CD4-positive, alpha-beta memory T cell (primary cell): Measurements from ENCODE around the gene ERRFI1. TPM values are rescaled to one million over a fixed set of nuclear protein-coding genes. Genes with fewer than 3 reads are reported as not detected.
A peak's percentile ranks its signal among the peaks of the same experiment; 100 is the strongest.

Experiments used
- CTCF ChIA-PET: fragments of 350-600 bp; sonication (Branson Sonifier 250); formaldehyde crosslinking; loops from one replicate; lab custom pipeline; 2021; ENCODE audit warnings: inconsistent platforms; ENCODE audit not compliant: partially characterized antibody; lab: Charles Lee
- POLR2A ChIA-PET: fragments of 350-600 bp; sonication (Branson Sonifier 250); formaldehyde crosslinking; loops from one replicate; lab custom pipeline; 2021; ENCODE audit not compliant: partially characterized antibody; lab: Charles Lee
- DNase-seq, 5 donors: peaks; one replicate each; pipeline versions ENCODE4 v3.0.0 to v3.0.0-alpha.2; 2020 to 2022; ENCODE audit warnings: mixed read lengths in 1 of 5
- H3K27ac ChIP-seq: one replicate; pipeline ENCODE4 v1.7.0; 2013; ENCODE audit warnings: low read depth, low read length
- H3K27me3 ChIP-seq: 2 replicates; pipeline ENCODE4 v1.7.0; 2013; ENCODE audit warnings: mild to moderate bottlenecking, low read length, moderate library complexity; ENCODE audit not compliant: insufficient read depth
- H3K36me3 ChIP-seq: 2 replicates; pipeline ENCODE4 v1.7.0; 2013; ENCODE audit warnings: mild to moderate bottlenecking, low read length, moderate library complexity; ENCODE audit not compliant: insufficient read depth
- H3K4me1 ChIP-seq: 2 replicates; pipeline ENCODE4 v1.7.0; 2013; ENCODE audit warnings: mild to moderate bottlenecking, low read length, moderate library complexity; ENCODE audit not compliant: insufficient read depth
- H3K4me3 ChIP-seq, 2 donors: one replicate each; pipeline ENCODE4 v1.7.0; 2013; ENCODE audit warnings: low read length in 2 of 2, mild to moderate bottlenecking in 1 of 2
- H3K9me3 ChIP-seq, 2 donors: one replicate each; pipeline ENCODE4 v1.7.0; 2013; ENCODE audit warnings: low read length in 2 of 2, control low read depth in 1 of 2; ENCODE audit not compliant: control insufficient read depth in 1 of 2
- H3K27ac Mint-ChIP-seq, 7 donors: one replicate each; pipeline ENCODE4 v1.8.0; 2020 to 2021; ENCODE audit warnings: mixed read lengths in 7 of 7, mild to moderate bottlenecking in 6 of 7, inconsistent platforms in 3 of 7, moderate library complexity in 3 of 7
- H3K27me3 Mint-ChIP-seq, 2 donors: one replicate each; pipeline ENCODE4 v1.8.0; 2020 to 2021; ENCODE audit warnings: mixed read lengths in 2 of 2
- H3K36me3 Mint-ChIP-seq, 2 donors: one replicate each; pipeline ENCODE4 v1.8.0; 2020 to 2021; ENCODE audit warnings: mixed read lengths in 2 of 2, inconsistent platforms in 1 of 2, mild to moderate bottlenecking in 1 of 2
- H3K4me1 Mint-ChIP-seq, 4 donors: one replicate each; pipeline ENCODE4 v1.8.0; 2020 to 2021; ENCODE audit warnings: mixed read lengths in 4 of 4, mild to moderate bottlenecking in 1 of 4
- H3K4me3 Mint-ChIP-seq, 8 donors: one replicate each; pipeline ENCODE4 v1.8.0; 2020 to 2021; ENCODE audit warnings: mixed read lengths in 8 of 8, mild to moderate bottlenecking in 7 of 8, moderate library complexity in 6 of 8, inconsistent platforms in 3 of 8
- H3K9me3 Mint-ChIP-seq, 8 donors: one replicate each; pipeline ENCODE4 v1.8.0; 2020 to 2021; ENCODE audit warnings: mixed read lengths in 8 of 8, mild to moderate bottlenecking in 5 of 8, inconsistent platforms in 3 of 8, moderate library complexity in 1 of 8
- intact Hi-C: fragments of 100-400 bp; cut with micrococcal nuclease; formaldehyde crosslinking; loops from one replicate; pipeline ENCODE4 v1.15.1; 2023
- polyA plus RNA-seq, 2 donors: library from polyadenylated mRNA; unstranded; fragments of 300-500 nt; fragmentation: Illumina TruSeq; gene quantifications; one replicate each; pipeline ENCODE4 v1.2.3, GENCODE V29; 2021
- total RNA-seq, 2 experiments: library from RNA; stranded (reverse); gene quantifications; one replicate each; pipeline ENCODE4 v1.2.3, GENCODE V29; 2021

Gene ERRFI1
- total and polyA plus RNA-seq, 4 experiments from 2014 or later, result 0.18 to 1.0 (median 0.88) TPM

- no peak overlapping the region for H3K27ac Mint-ChIP-seq
- intact Hi-C loops, result no loop called here
- H3K4me3 Mint-ChIP-seq, result no peak overlapping the region
- H3K9me3 Mint-ChIP-seq, result no peaks in the 10 kb centered on the region
- H3K4me1 Mint-ChIP-seq, result peaks cover 0 to 1% (median under 1%) of the 10 kb centered on the region in 4 donors
- Histone ChIP-seq H3K4me1 (no peaks in the 10 kb centered on the region), H3K36me3 (no peaks in the 10 kb centered on the region), H3K27me3 (no peaks in the 10 kb centered on the region), H3K27ac (no peak overlapping the region), H3K4me3 (no peak overlapping the region), H3K9me3 (no peaks in the 10 kb centered on the region)
- DNase-seq, result no peak
- H3K27me3 Mint-ChIP-seq, result peaks cover 15 to 18% of the 10 kb centered on the region in 2 donors
- ChIA-PET POLR2A (no interaction called here), CTCF (interaction anchor here (0.7 to 10.0 kb wide), 5 partner anchors 12 to 708 kb away, joined by 3 to 147 read pairs (median 21); partner anchors contain the start of gene SLC45A1)
- H3K36me3 Mint-ChIP-seq, result peaks cover 0 to 4% of the 10 kb centered on the region in 2 donors
Measured at GRCh38 chr1:8018492-8019228, 7.4 kb downstream of the ERRFI1 start.

- Histone ChIP-seq H3K4me1 (no peaks in the 10 kb centered on the region), H3K9me3 (no peaks in the 10 kb centered on the region), H3K36me3 (no peaks in the 10 kb centered on the region), H3K27me3 (no peaks in the 10 kb centered on the region), H3K27ac (no peak overlapping the region), H3K4me3 (no peak overlapping the region)
- POLR2A ChIA-PET, result interaction anchor here (1.2 kb wide), 1 partner anchor 9 kb away, joined by 4 read pairs; the partner anchor contains the start of gene ERRFI1
- no peak for DNase-seq
- Mint-ChIP-seq H3K4me1 (peaks cover 0 to 1% (median under 1%) of the 10 kb centered on the region in 4 donors), H3K36me3 (peaks cover 0 to 4% of the 10 kb centered on the region in 2 donors), H3K9me3 (no peaks in the 10 kb centered on the region), H3K4me3 (no peak overlapping the region), H3K27me3 (peaks cover 15 to 18% of the 10 kb centered on the region in 2 donors), H3K27ac (no peak overlapping the region)
- CTCF ChIA-PET, result interaction anchor here (0.7 to 10.0 kb wide), 11 partner anchors 10 to 333 kb away, joined by 3 to 147 read pairs (median 6); partner anchors contain the start of gene SLC45A1
- intact Hi-C loops, result no loop called here
Measured at GRCh38 chr1:8017495-8018197, 8.5 kb downstream of the ERRFI1 start.

GRCh38 chr1:8016895-8017241, 9.2 kb downstream of the ERRFI1 start:
- H3K4me3 Mint-ChIP-seq, result no peak overlapping the region
- peaks cover 0 to 1% (median under 1%) of the 10 kb centered on the region in 4 donors for H3K4me1 Mint-ChIP-seq
- H3K36me3 Mint-ChIP-seq, result peaks cover 0 to 4% of the 10 kb centered on the region in 2 donors
- no peak for DNase-seq
- POLR2A ChIA-PET, result interaction anchor here (0.7 to 1.2 kb wide), 2 partner anchors 9 to 10 kb away, joined by 3 to 4 read pairs; partner anchors contain the start of gene ERRFI1
- CTCF ChIA-PET, result interaction anchor here (0.7 to 10.0 kb wide), 12 partner anchors 9 to 334 kb away, joined by 3 to 147 read pairs (median 6); partner anchors contain the start of gene SLC45A1
- H3K9me3 Mint-ChIP-seq, result no peaks in the 10 kb centered on the region
- Histone ChIP-seq H3K4me3 (no peak overlapping the region), H3K27ac (no peak overlapping the region), H3K9me3 (no peaks in the 10 kb centered on the region), H3K4me1 (no peaks in the 10 kb centered on the region), H3K27me3 (no peaks in the 10 kb centered on the region), H3K36me3 (no peaks in the 10 kb centered on the region)
- intact Hi-C loops, result no loop called here
- no peak overlapping the region for H3K27ac Mint-ChIP-seq
- peaks cover 14 to 18% of the 10 kb centered on the region in 2 donors for H3K27me3 Mint-ChIP-seq

- H3K9me3 Mint-ChIP-seq, result no peaks in the 10 kb centered on the region
- peaks cover 0 to 4% of the 10 kb centered on the region in 2 donors for H3K36me3 Mint-ChIP-seq
- no peaks in the 10 kb centered on the region for H3K4me1 ChIP-seq
- H3K36me3 ChIP-seq, result no peaks in the 10 kb centered on the region
- H3K4me1 Mint-ChIP-seq, result peaks cover 0 to 1% (median under 1%) of the 10 kb centered on the region in 4 donors
- H3K27me3 Mint-ChIP-seq, result peaks cover 10 to 18% of the 10 kb centered on the region in 2 donors
- H3K9me3 ChIP-seq, result no peaks in the 10 kb centered on the region
- ChIA-PET CTCF (interaction anchor here (0.7 to 10.0 kb wide), 14 partner anchors 9 to 710 kb away, joined by 3 to 147 read pairs (median 6); partner anchors contain the start of gene SLC45A1), POLR2A (interaction anchor here (0.7 to 1.2 kb wide), 2 partner anchors 8 to 10 kb away, joined by 3 to 4 read pairs; partner anchors contain the start of gene ERRFI1)
- DNase-seq, result no peak
- no peak overlapping the region for H3K27ac ChIP-seq
- no peaks in the 10 kb centered on the region for H3K27me3 ChIP-seq
- no peak overlapping the region for H3K27ac Mint-ChIP-seq
- intact Hi-C loops, result no loop called here
- H3K4me3 Mint-ChIP-seq, result no peak overlapping the region
- H3K4me3 ChIP-seq, result no peak overlapping the region
Measured at GRCh38 chr1:8016210-8016894, 9.8 kb downstream of the ERRFI1 start.

- H3K36me3 ChIP-seq, result no peaks in the 10 kb centered on the region
- ChIA-PET CTCF (interaction anchor here (0.9 to 10.0 kb wide), 20 partner anchors 8 to 710 kb away, joined by 3 to 147 read pairs (median 6); partner anchors contain the start of gene SLC45A1), POLR2A (interaction anchor here (1.3 kb wide), 2 partner anchors 300 to 333 kb away, joined by 5 to 6 read pairs; no protein-coding TSS in a partner anchor)
- H3K27me3 Mint-ChIP-seq, result peaks cover 10 to 18% of the 10 kb centered on the region in 2 donors
- H3K4me1 Mint-ChIP-seq, result peaks cover 0 to 1% (median under 1%) of the 10 kb centered on the region in 4 donors
- no peak for DNase-seq
- H3K4me1 ChIP-seq, result no peaks in the 10 kb centered on the region
- H3K27me3 ChIP-seq, result no peaks in the 10 kb centered on the region
- H3K9me3 ChIP-seq, result no peaks in the 10 kb centered on the region
- no peak overlapping the region for H3K4me3 ChIP-seq
- no peak overlapping the region for H3K27ac ChIP-seq
- no peaks in the 10 kb centered on the region for H3K9me3 Mint-ChIP-seq
- H3K27ac Mint-ChIP-seq, result no peak overlapping the region
- no peak overlapping the region for H3K4me3 Mint-ChIP-seq
- intact Hi-C loops, result loop anchor here (1.0 kb wide), 2 partner anchors 299 to 334 kb away; no protein-coding TSS in a partner anchor
- peaks cover 0 to 4% of the 10 kb centered on the region in 2 donors for H3K36me3 Mint-ChIP-seq
Measured at GRCh38 chr1:8015809-8016165, 10.3 kb downstream of the ERRFI1 start.

GRCh38 chr1:8015036-8015808, 10.9 kb downstream of the ERRFI1 start:
- intact Hi-C loops, result loop anchor here (1.0 kb wide), 2 partner anchors 299 to 334 kb away; no protein-coding TSS in a partner anchor
- H3K9me3 Mint-ChIP-seq, result no peaks in the 10 kb centered on the region
- H3K36me3 Mint-ChIP-seq, result peaks cover 0 to 4% of the 10 kb centered on the region in 2 donors
- ChIA-PET POLR2A (interaction anchor here (0.8 to 1.3 kb wide), 5 partner anchors 137 to 335 kb away, joined by 3 to 6 read pairs (median 4); no protein-coding TSS in a partner anchor), CTCF (interaction anchor here (0.8 to 10.0 kb wide), 30 partner anchors 9 to 834 kb away, joined by 3 to 147 read pairs (median 4); partner anchors contain the start of gene SLC45A1)
- Histone ChIP-seq H3K36me3 (no peaks in the 10 kb centered on the region), H3K9me3 (no peaks in the 10 kb centered on the region), H3K4me3 (no peak overlapping the region), H3K27ac (no peak overlapping the region), H3K4me1 (no peaks in the 10 kb centered on the region), H3K27me3 (no peaks in the 10 kb centered on the region)
- DNase-seq, result peak in 4 of 5 donors; percentile 55 to 59 (median 58)
- H3K27ac Mint-ChIP-seq, result no peak overlapping the region
- H3K27me3 Mint-ChIP-seq, result peaks cover 10 to 18% of the 10 kb centered on the region in 2 donors
- no peak overlapping the region for H3K4me3 Mint-ChIP-seq
- peaks cover 0 to 1% (median under 1%) of the 10 kb centered on the region in 4 donors for H3K4me1 Mint-ChIP-seq
